GM10248 (cell line): ENCODE results near the gene VASH2.

Experiments
- CTCF ChIA-PET: fragments of 300-600 bp; sonication (Branson Sonifier 250); formaldehyde crosslinking; extraction: SDS; loops from one replicate; lab custom pipeline; 2021; ENCODE audit warnings: antibody characterized with exemption; lab: Yijun Ruan, JAX
- POLR2A ChIA-PET: fragments of 350-650 bp; sonication (Branson Sonifier 250); formaldehyde crosslinking; extraction: SDS; loops from one replicate; lab custom pipeline; 2020; ENCODE audit warnings: antibody characterized with exemption; lab: Yijun Ruan, JAX
- DNase-seq: peaks from one replicate; pipeline ENCODE4 v3.0.0; 2012; ENCODE audit errors: extremely low spot score
- CTCF ChIP-seq: IDR thresholded peaks from 2 replicates; pipeline ENCODE4 v1.5.1; 2012; ENCODE audit warnings: mild to moderate bottlenecking, low read depth; ENCODE audit errors: extremely low read depth, missing control alignments, control extremely low read depth

VASH2 gene

GRCh38 chr1:212973899-212974298 is 23.6 kb downstream of the VASH2 start:
- POLR2A ChIA-PET = no interaction called here
- CTCF ChIA-PET = no interaction called here
- DNase-seq = no peak
- TF ChIP-seq CTCF = no peak

- no peak for TF ChIP-seq CTCF
- ChIA-PET CTCF (interaction anchor here (8.0 kb wide), 1 partner anchor 8 kb away, joined by 87 read pairs; no protein-coding TSS in a partner anchor), POLR2A (no interaction called here)
- DNase-seq = no peak
These were observed 24.4 kb downstream of the VASH2 start for GRCh38 chr1:212974711-212975110.

GRCh38 chr1:212975111-212975918 is 25.0 kb downstream of the VASH2 start:
- DNase-seq = no peak
- ChIA-PET CTCF (interaction anchor here (1.0 to 8.0 kb wide), 3 partner anchors 9 to 44 kb away, joined by 3 to 87 read pairs (median 6); no protein-coding TSS in a partner anchor), POLR2A (no interaction called here)
- no peak for TF ChIP-seq CTCF

- no peak for TF ChIP-seq CTCF
- ChIA-PET POLR2A (interaction anchor here (0.6 kb wide), 1 partner anchor 19 kb away, joined by 3 read pairs; no protein-coding TSS in a partner anchor), CTCF (interaction anchor here (0.8 to 8.0 kb wide), 5 partner anchors 9 to 38 kb away, joined by 3 to 87 read pairs (median 4); no protein-coding TSS in a partner anchor)
- DNase-seq = no peak
These were observed 26.2 kb downstream of the VASH2 start for GRCh38 chr1:212976586-212976985.

- peak; percentile 67 for DNase-seq
- ChIA-PET CTCF (interaction anchor here (1.1 to 8.0 kb wide), 7 partner anchors 10 to 163 kb away, joined by 3 to 87 read pairs (median 6); no protein-coding TSS in a partner anchor), POLR2A (no interaction called here)
- TF ChIP-seq CTCF = no peak
These were observed 27.7 kb downstream of the VASH2 start for GRCh38 chr1:212977781-212978645.
